Gastroesophageal sphincter (tissue), 4 donors: Measurements from ENCODE around the gene THRB. TPM values are rescaled to one million over a fixed set of nuclear protein-coding genes. Genes with fewer than 3 reads are reported as not detected.

Experiments used
- ATAC-seq: fragments of 150-250 bp; one replicate; pipeline ENCODE4 v1.9.1; 2016; ENCODE audit warnings: mild to moderate bottlenecking, moderate library complexity
- H3K27ac ChIP-seq, 4 donors: fragments of 200-600 bp; sonication (generic) in 3 of 4; 1 replicate in 3 of 4; 2 replicates in 1 of 4; pipeline ENCODE4 v1.5.1; 2016 to 2019
- H3K27me3 ChIP-seq: fragments of 200-600 bp; sonication (generic); one replicate; pipeline ENCODE4 v1.5.1; 2019
- H3K36me3 ChIP-seq, 2 donors: fragments of 200-600 bp; sonication (generic); one replicate each; pipeline ENCODE4 v1.5.1; 2019; ENCODE audit warnings: control low read depth in 1 of 2
- H3K4me1 ChIP-seq, 3 donors: fragments of 200-600 bp; sonication (generic); 1 replicate in 2 of 3; 2 replicates in 1 of 3; pipeline ENCODE4 v1.5.1; 2016 to 2019; ENCODE audit warnings: control low read depth in 2 of 3
- H3K4me3 ChIP-seq, 2 donors: fragments of 200-600 bp; sonication (generic); one replicate each; pipeline ENCODE4 v1.5.1; 2019; ENCODE audit warnings: mild to moderate bottlenecking in 1 of 2, moderate library complexity in 1 of 2
- H3K9me3 ChIP-seq, 3 donors: fragments of 200-600 bp; sonication (generic); one replicate each; pipeline ENCODE4 v1.5.1; 2017 to 2019; ENCODE audit warnings: control low read depth in 2 of 3
- EP300 ChIP-seq: sonication (generic); formaldehyde crosslinking; IDR thresholded peaks from one replicate; pipeline ENCODE4 v1.6.1; 2017; ENCODE audit warnings: antibody characterized with exemption, mild to moderate bottlenecking
- POLR2A ChIP-seq, 2 donors: fragments of 450-650 bp; IDR thresholded peaks; one replicate each; pipeline ENCODE4 v1.6.1; 2017; ENCODE audit warnings: antibody characterized with exemption in 2 of 2, mild to moderate bottlenecking in 2 of 2, moderate library complexity in 1 of 2
- POLR2AphosphoS5 ChIP-seq: sonication (generic); formaldehyde crosslinking; IDR thresholded peaks from one replicate; pipeline ENCODE4 v1.6.1; 2017; ENCODE audit warnings: antibody characterized with exemption
- WGBS, 2 donors: methylation state at CpG; one replicate each; pipeline ENCODE4 v1.1.5; 2018; ENCODE audit warnings: low coverage in 1 of 2; 5-methylcytosine and 5-hydroxymethylcytosine counted together
- total RNA-seq, 4 donors: library from RNA; depleted of rRNA; stranded (reverse); fragments of >200 nt; gene quantifications; one replicate each; pipeline ENCODE4 v1.1.0, GENCODE V29; 2016
- TF ChIP-seq, protein P1 (sequence below), 4 experiments: fragments of 200-600 bp in 2 of 4; fragments of 450-650 bp in 2 of 4; sonication (generic) in 1 of 4; IDR thresholded peaks; one replicate each; pipeline ENCODE4 v1.5.1; 2017 to 2019; ENCODE audit warnings: antibody characterized with exemption in 4 of 4, mild to moderate bottlenecking in 2 of 4, moderate library complexity in 2 of 4

THRB gene
- total RNA-seq, 4 donors from 2014 or later = 42.5 to 61.9 (median 55.8) TPM

DNA sequence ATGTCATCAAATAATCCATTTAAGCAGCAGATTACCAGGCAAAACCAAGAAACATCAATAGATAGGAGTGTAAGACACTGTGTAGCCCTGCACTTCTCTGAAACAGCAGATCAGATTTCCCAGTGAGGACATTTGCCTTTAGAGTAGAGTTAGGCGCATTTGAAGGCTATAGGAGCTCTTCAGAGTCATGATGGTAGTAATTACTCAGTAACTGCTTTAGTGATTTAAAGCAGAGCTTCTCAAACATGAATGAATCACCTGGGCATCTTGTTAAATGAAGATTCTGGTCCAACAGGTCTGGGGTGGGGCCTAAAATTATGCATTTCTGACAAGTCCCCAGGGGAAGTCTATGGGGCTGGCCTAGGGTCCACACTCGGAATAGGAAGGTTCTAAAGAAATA is 36.9 kb downstream of the THRB start:
- Histone ChIP-seq H3K36me3 (no peaks in the 10 kb centered on the region), H3K9me3 (no peaks in the 10 kb centered on the region), H3K4me1 (peaks cover 0 to 16% (median 0%) of the 10 kb centered on the region in 3 donors), H3K4me3 (no peak overlapping the region), H3K27ac (no peak overlapping the region), H3K27me3 (no peaks in the 10 kb centered on the region)
- 73 to 93% methylated on average over 2 of the region's 2 CpGs for WGBS, 2 donors
- no peak for ATAC-seq
- no peak for TF ChIP-seq EP300
- TF ChIP-seq, protein P1, sequence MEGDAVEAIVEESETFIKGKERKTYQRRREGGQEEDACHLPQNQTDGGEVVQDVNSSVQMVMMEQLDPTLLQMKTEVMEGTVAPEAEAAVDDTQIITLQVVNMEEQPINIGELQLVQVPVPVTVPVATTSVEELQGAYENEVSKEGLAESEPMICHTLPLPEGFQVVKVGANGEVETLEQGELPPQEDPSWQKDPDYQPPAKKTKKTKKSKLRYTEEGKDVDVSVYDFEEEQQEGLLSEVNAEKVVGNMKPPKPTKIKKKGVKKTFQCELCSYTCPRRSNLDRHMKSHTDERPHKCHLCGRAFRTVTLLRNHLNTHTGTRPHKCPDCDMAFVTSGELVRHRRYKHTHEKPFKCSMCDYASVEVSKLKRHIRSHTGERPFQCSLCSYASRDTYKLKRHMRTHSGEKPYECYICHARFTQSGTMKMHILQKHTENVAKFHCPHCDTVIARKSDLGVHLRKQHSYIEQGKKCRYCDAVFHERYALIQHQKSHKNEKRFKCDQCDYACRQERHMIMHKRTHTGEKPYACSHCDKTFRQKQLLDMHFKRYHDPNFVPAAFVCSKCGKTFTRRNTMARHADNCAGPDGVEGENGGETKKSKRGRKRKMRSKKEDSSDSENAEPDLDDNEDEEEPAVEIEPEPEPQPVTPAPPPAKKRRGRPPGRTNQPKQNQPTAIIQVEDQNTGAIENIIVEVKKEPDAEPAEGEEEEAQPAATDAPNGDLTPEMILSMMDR (IDR thresholded peaks at IDR 0.05) = no peak
- TF ChIP-seq POLR2A (IDR thresholded peaks at IDR 0.05) = no peak
- no peak for TF ChIP-seq POLR2AphosphoS5

DNA sequence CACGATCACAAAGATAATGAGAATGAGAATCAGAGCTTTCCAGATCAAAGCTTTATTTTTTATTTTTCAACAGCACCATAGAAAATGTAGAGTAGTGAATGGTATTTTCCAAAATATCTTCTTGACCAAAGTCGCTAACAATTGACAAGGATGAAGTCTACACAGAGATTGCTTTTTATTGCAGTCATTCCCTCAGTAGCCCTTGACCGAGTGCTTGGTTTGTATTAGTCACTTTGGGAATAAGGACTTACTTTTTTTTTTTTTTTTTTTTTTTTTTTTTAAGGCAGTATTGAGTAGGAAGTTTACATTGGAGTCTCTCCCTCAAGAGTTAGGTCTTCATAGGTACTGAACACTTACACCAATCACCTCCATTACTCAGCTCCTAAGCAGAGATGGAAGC is 39.8 kb downstream of the THRB start:
- WGBS, 2 donors = 71 to 83% methylated on average over 3 of the region's 3 CpGs
- H3K4me1 ChIP-seq = peaks cover 0 to 25% (median 4%) of the 10 kb centered on the region in 3 donors
- no peaks in the 10 kb centered on the region for H3K27me3 ChIP-seq
- ATAC-seq = no peak
- no peak overlapping the region for H3K27ac ChIP-seq
- no peak overlapping the region for H3K4me3 ChIP-seq
- no peak for TF ChIP-seq EP300
- no peak for TF ChIP-seq POLR2AphosphoS5
- TF ChIP-seq, protein P1 (IDR thresholded peaks at IDR 0.05) = no peak
- TF ChIP-seq POLR2A (IDR thresholded peaks at IDR 0.05) = no peak
- H3K36me3 ChIP-seq = no peaks in the 10 kb centered on the region
- no peaks in the 10 kb centered on the region for H3K9me3 ChIP-seq

DNA sequence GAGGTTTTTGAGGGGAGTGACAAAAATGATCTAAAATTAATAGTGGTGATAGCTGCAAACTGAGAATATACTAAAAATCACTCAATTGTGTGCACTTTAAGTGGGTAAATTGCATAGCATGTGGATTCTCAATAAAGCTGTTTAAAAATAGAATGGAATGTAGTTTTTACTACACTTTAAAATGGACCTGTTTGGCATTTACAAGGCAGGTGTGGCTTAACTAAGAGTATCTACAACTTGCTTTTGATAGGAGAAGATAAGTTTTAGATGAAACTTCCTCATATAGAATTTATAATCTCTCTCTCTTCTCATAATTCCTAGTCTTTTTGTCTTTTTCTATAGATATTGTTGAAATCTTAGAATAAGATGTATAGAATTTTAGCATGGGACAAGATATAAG is 40.3 kb downstream of the THRB start:
- ATAC-seq = no peak
- no peaks in the 10 kb centered on the region for H3K36me3 ChIP-seq
- no peaks in the 10 kb centered on the region for H3K27me3 ChIP-seq
- peaks cover 0 to 27% (median 4%) of the 10 kb centered on the region in 3 donors for H3K4me1 ChIP-seq
- no peak for TF ChIP-seq POLR2AphosphoS5
- no peak for TF ChIP-seq POLR2A (IDR thresholded peaks at IDR 0.05)
- TF ChIP-seq EP300 = no peak
- TF ChIP-seq, protein P1 (IDR thresholded peaks at IDR 0.05) = no peak
- no peak overlapping the region for H3K27ac ChIP-seq
- H3K9me3 ChIP-seq = no peaks in the 10 kb centered on the region
- H3K4me3 ChIP-seq = no peak overlapping the region

DNA sequence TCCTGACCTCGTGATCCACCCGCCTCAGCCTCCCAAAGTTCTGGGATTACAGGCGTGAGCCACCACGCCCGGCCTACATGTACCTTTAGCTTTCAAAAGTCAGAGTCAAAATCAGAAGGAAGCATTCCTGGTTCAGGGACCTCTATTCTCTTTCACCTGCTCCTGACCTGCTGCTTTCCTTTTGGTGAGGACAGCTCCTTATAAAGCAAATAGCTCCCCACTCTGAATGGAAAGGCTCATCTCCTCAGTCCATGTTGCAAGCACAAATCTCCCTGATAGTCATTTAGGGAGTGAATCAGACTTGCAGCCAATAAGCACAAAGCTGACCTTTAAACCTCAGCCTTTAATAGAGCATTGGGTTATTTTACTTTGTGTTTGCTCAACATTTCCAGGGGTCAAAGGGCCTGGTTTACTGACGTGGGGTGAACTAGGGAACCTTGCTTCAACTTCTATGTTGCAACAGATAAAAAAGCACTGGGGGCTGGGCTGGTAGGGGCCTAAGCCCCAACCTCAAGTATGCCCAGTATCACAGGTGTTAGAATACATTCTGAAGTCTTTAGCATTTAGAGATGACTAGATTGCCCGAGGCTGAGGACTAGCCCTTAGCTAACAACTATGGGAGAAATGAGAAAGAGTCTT is 43.1 kb downstream of the THRB start:
- no peaks in the 10 kb centered on the region for H3K36me3 ChIP-seq
- H3K4me3 ChIP-seq = no peak overlapping the region
- TF ChIP-seq POLR2AphosphoS5 (no peak), EP300 (no peak), POLR2A (IDR thresholded peaks at IDR 0.05) (no peak)
- TF ChIP-seq, protein P1 (IDR thresholded peaks at IDR 0.05) = no peak
- ATAC-seq = no peak
- WGBS, 2 donors = 92% methylated on average over 7 of the region's 7 CpGs; no CpG with 5 or more reads in 1 of the 2 donors
- peaks cover 0 to 40% (median 4%) of the 10 kb centered on the region in 3 donors for H3K4me1 ChIP-seq
- no peaks in the 10 kb centered on the region for H3K27me3 ChIP-seq
- no peaks in the 10 kb centered on the region for H3K9me3 ChIP-seq
- H3K27ac ChIP-seq = no peak overlapping the region

DNA sequence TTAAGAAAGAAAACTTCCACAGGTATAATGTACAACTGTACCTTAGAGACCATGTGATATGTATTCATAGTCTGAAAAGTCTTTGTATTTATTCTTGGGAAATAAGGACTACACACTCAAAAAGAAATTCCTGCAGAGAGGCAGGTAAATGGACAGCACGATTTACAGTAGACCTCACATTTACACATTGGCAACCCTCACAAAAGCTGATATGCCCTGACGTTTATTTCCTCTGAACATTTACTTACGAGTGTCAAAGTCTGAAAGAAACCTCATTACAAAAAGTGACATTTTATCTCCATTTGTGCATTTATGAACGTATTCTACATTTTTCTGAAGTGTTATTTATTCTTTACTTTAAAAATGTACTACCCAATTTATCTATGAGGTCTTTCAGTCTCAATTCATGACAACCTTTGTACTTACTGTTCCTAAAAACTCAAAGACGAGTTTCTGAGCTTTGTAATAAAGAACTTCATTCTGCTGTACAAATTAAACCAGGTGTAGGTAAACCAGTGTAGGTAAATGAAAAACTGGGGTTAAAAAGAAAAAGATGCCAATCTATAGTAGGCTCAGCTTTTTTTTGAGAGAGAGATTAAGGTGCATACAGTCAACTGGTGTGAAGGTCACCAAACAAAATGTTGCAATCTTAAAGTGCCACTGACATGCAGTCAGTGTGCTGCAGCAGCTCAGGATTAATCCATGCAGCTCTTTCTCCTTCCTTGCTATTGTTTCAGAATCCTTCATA is 44.3 kb downstream of the THRB start:
- Histone ChIP-seq H3K4me3 (no peak overlapping the region), H3K27ac (no peak overlapping the region), H3K27me3 (no peaks in the 10 kb centered on the region), H3K36me3 (no peaks in the 10 kb centered on the region), H3K9me3 (no peaks in the 10 kb centered on the region), H3K4me1 (peaks cover 0 to 49% (median 4%) of the 10 kb centered on the region in 3 donors)
- no peak for TF ChIP-seq EP300
- TF ChIP-seq, protein P1 (IDR thresholded peaks at IDR 0.05) = no peak
- no peak for TF ChIP-seq POLR2A (IDR thresholded peaks at IDR 0.05)
- no peak for TF ChIP-seq POLR2AphosphoS5
- WGBS, 2 donors = 49 to 78% methylated on average over 4 to 5 of the region's 5 CpGs
- ATAC-seq = no peak
